GM11168 (cell line): ENCODE data around the gene RLN3.

ENCODE experiments used
- in situ Hi-C: fragments of 300-500 bp; cut with MboI; formaldehyde crosslinking; loops from one replicate; pipeline ENCODE4 v1.12.0; 2022; ENCODE audit warnings: low sequenced_read_pairs; ENCODE audit not compliant: unreplicated experiment

The RLN3 gene

GRCh38 chr19:14050961-14051360 lies 23.0 kb downstream of the RLN3 start:
- in situ Hi-C loops: loop anchor here (10.0 kb wide), 1 partner anchor 276 kb away; the partner anchor contains the start of gene C19orf53

GRCh38 chr19:14051980-14052379 lies 24.0 kb downstream of the RLN3 start:
- in situ Hi-C loops: loop anchor here (10.0 kb wide), 1 partner anchor 277 kb away; the partner anchor contains the start of gene C19orf53

DNA sequence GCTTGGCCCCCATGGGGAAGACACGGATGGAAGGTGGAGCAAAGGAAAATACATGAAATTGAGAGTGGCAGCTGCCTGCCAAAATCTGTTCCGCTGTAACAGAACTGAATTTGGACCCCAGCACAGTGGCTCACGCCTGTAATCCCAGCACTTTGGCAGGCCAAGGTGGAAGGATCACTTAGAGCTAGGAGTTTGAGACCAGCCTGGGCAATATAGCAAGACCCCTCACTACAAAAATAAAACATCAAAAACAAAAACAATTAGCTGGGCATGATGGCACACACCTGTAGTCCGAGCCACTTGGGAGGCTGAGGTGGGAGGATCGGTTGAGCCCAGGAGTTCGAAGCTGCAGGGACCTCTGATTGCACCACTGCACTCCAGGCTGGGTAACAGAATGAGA lies 24.5 kb downstream of the RLN3 start:
- in situ Hi-C loops: loop anchor here (10.0 kb wide), 1 partner anchor 278 kb away; the partner anchor contains the start of gene C19orf53

DNA sequence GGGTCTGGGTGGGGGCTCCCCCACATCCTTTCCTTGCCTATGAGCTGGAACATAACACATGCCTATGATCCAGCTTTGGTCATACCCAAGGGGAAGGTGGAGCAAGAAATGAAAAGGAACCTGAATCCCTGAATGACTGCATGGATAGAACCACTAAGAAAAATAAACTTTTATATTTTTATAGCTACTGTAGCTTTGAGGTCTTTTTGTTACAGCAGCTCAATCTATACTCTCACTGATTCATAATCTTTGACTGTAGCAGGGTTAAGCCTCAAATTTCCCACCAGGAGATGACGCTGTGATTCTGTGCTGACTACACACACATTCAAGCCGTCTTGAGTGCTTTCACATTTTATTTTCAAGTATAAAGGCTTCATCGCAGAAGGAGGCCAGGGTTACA lies 25.1 kb downstream of the RLN3 start:
- in situ Hi-C loops: loop anchor here (10.0 kb wide), 1 partner anchor 278 kb away; the partner anchor contains the start of gene C19orf53

DNA sequence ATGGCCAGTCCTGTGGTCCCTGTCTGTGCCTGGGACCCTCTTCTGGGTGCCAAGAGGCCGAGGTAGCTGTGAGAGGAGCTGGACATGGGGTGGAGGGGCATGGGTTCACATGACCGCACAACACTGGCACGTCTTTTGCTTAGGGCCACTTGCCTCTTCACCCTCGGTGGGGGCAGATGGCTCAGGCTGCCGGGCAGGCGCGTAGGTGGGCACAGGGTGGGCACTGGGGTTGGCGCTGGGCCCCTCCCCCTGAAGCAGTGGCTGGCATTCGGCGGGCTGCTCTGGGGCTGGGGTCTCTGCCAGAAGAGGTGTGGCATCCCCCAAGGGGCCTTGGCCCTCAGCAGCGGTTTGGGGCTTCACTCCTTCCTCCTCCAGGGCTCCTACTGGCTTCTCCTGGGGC lies 25.6 kb downstream of the RLN3 start:
- in situ Hi-C loops: loop anchor here (10.0 kb wide), 1 partner anchor 279 kb away; the partner anchor contains the start of gene C19orf53

GRCh38 chr19:14054099-14054498 lies 26.2 kb downstream of the RLN3 start:
- in situ Hi-C loops: loop anchor here (10.0 kb wide), 1 partner anchor 279 kb away; the partner anchor contains the start of gene C19orf53

- in situ Hi-C loops: loop anchor here (10.0 kb wide), 1 partner anchor 280 kb away; the partner anchor contains the start of gene C19orf53
Measured at GRCh38 chr19:14054721-14055120, 26.8 kb downstream of the RLN3 start.

- in situ Hi-C loops: loop anchor here (10.0 kb wide), 1 partner anchor 281 kb away; the partner anchor contains the start of gene C19orf53
Measured at GRCh38 chr19:14055396-14055795, 27.4 kb downstream of the RLN3 start.

DNA sequence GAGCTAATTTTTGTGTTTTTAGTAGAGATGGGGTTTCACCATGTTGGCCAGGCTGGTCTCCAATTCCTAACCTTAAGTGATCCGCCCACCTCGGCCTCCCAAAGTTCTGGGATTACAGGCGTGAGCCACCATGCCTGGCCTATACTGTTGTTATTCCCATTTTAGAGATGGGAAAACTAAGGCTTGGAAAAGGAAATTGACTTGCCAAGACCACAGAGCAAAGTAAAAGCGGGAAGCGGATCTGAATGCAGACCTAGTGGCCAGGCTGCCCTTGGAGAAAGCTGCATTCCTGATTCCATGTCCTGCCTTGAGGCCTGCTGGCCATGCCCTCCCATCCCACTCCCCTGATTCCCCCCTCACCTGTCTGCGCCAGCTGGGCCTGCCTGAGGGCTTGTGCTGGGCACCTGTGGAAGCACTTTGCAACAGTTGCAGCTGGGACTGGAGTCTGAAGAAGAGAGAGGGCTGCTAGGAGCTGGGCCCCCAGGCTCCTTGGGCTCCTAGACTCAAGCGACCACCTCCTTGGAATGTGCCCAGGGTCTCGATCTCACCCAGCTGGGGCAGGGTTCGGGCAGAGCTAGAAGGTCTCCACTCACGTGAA lies 28.2 kb downstream of the RLN3 start:
- in situ Hi-C loops: loop anchor here (10.0 kb wide), 1 partner anchor 281 kb away; the partner anchor contains the start of gene C19orf53

- in situ Hi-C loops: loop anchor here (10.0 kb wide), 1 partner anchor 282 kb away; the partner anchor contains the start of gene C19orf53
Measured at GRCh38 chr19:14056741-14057356, 28.9 kb downstream of the RLN3 start.

GRCh38 chr19:14058182-14059092 lies 30.5 kb downstream of the RLN3 start:
- in situ Hi-C loops: loop anchor here (10.0 kb wide), 1 partner anchor 284 kb away; the partner anchor contains the start of gene C19orf53

- in situ Hi-C loops: loop anchor here (10.0 kb wide), 1 partner anchor 284 kb away; the partner anchor contains the start of gene C19orf53
Measured at GRCh38 chr19:14059093-14059480, 31.1 kb downstream of the RLN3 start.

GRCh38 chr19:14059652-14060155 lies 31.8 kb downstream of the RLN3 start:
- in situ Hi-C loops: loop anchor here (10.0 kb wide), 1 partner anchor 285 kb away; the partner anchor contains the start of gene C19orf53

DNA sequence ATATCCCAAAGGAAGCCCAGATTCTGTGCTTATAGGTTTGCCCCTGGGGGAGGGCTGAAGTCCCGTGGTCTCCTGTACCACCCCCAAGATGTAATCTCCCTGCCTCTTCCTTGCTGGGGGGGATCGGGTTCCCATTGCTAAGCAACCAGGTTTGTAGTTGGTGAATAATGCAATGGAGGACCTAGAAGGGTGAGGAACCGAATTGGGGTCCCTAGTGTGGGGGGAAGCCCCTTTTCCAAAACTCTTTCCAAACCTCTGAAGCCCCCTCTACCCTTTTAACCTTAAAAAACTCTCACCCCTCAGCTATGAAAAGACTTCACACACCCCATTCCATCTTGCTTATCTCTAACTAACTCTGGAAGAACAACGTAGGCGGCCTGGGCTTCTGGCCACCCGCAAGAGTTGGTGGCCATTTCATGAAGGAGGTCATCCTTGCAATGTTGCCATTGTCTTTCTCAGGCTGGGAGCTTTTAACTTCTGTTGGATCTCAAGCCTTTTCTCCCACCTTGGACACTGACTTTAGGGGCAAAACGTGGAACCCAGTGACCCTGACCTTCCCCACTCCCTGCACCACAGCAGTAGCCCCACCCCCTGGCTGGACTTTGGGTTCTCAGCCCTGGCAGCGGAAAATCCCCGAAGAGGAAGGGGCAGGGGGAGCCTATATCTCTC lies 33.3 kb downstream of the RLN3 start:
- in situ Hi-C loops: no loop called here

GRCh38 chr19:14061751-14062557 lies 34.0 kb downstream of the RLN3 start, which contains the start of gene PALM3:
PALM3 (minus strand) TSS chr19:14062076; CDS start chr19:14061980, 96 bp downstream.
- in situ Hi-C loops: no loop called here

DNA sequence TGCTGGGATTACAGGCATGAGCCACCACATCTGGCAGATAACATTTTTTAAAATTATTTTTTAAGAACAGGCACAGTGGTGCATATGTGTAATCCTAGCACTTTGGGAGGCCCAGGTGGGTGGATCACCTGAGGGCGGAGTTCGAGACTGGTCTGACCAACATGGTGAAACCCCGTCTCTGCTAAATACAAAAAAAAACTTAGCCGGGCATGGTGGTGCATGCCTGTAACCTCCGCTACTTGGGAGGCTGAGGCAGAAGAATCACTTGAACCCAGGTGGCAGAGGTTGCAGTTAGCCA lies 34.6 kb downstream of the RLN3 start:
- in situ Hi-C loops: no loop called here

DNA sequence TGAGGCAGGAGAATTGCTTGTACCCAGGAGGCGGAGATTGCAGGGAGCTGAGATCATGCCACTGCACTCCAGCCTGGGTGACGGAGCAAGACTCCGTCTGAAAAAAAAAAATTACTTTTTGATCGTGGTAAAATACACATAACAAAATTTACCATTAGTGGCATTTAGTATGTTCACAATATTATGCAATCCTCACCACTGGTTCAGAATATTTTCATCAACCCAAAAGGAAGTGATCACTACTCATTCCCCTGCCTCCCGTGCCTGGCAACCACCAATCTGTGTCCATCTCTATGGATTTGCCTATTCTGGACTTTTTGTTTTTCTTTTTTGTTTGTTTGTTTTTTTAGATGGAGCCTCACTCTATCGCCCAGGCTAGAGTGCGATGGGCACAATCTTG lies 35.2 kb downstream of the RLN3 start:
- in situ Hi-C loops: no loop called here

DNA sequence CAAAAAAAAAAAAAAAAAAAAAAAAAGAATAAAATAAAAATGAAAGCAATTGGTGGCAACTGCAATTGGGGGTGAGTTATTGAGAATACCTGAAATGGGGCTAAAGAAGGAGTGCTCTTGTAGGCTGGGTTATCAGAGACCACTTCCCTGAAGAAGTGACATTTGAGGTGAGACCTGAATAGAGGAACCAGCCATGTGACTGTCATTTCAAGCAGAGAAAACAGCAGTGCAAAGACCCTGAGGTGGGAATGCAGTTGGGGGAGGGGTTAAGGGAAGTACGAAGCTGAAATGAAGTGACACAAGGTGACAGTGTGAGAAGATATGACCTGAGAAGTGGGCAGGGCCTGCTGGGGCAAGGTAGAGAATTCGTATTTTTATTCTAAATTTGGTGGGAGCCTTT lies 38.2 kb downstream of the RLN3 start:
- in situ Hi-C loops: no loop called here
